Measurements from ENCODE around the gene RCBTB2.

Gene RCBTB2

GRCh38 chr13:48530833-48531232 lies 2.0 kb downstream of the RCBTB2 start:
- no peak for DNase-seq (ENCODE audit: low spot score)

DNA sequence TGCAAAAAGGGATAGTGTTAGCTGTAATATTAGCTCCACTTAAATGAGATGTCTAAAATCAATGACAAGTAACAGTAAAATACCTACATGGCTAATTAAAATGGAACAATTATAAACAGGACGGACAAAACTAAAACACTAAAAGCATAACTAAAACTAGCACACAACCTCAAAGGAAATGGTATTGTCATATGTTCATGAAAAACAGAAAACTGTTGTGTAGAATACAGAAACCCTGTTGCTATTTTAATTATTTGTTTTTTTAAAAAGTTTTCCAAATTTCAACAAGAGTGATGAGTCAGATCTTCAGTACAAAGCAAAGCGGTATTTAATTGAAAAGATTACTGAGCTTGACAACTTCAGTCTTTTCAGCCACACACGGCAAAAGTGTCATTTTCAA lies 4.2 kb downstream of the RCBTB2 start:
- no peak for DNase-seq (ENCODE audit: low spot score)

DNA sequence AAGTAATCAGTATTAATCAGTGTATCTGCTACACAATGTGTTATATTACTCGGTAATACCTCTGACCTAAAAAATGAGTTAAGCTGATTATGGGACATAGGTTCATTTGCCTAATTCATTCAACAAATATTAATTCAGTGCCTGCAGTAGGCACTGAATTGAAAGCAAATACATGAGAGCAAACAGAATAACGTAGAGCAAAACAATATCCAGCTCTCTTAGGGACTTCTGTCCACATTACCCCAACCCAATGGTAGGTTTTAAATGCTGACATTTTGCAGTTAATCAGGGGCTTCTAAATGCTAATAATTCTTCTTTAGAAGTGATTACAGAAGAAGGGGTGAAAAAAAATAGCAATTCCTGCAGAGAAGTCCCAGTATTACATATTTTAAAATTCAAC lies 4.9 kb downstream of the RCBTB2 start:
- DNase-seq (ENCODE audit: low spot score), result no peak

DNA sequence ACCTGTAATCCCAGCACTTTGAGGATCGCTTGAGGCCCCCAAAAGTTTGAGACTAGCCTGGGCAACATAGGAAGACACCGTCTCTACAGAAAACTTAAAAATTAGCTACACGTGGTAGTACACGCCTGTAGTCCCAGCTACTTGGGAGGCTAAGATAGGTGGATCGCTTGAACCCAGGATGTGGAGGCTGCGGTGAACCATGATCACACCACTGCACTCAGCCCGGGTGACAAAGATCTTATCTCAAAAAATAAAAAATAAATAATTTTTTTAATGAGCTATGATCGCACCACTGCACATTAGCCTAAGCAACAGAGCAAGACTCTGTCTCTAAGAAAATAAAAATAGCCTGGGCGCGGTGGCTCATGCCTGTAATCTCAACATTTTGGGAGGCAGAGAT lies 6.6 kb downstream of the RCBTB2 start:
- no peak for DNase-seq (ENCODE audit: low spot score)

DNA sequence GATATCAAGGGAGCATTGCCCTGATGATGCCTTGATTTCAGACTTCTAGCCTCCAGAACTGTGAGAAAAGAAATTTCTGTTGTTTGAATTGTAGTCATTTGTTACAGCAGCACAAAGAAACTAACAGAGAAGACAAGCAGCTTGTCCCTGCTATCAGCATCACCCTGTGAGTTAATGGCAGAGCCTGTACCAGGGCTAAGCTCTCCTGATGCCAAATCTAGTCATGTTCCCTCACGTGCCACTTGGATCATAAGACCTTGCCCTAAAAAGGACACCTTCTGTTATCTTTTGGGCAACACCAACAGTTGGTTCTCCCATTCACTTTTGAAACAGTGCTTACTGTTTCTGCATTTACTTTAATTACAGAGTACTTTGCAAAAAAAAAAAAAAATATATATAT lies 14.8 kb downstream of the RCBTB2 start:
- DNase-seq (ENCODE audit: low spot score), result no peak

DNA sequence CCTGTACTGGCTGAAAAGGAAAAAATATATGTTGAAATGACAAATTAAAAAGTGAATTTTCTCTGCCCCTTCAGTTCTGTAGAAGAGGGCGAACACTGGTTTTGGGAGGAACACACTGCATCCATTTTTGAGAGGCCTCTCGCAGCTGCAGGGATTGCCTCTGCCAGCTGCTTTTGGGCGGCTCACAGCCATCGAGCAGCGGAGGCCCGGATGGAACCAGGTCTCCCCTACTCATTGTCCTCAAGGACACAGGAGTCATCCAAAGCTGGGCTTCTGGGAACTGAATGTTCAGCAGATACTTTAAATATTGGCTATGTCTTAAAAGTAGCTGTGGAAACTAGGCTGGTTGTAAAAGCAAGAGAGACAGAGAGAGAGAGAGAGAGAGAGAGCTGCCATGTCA lies 17.1 kb downstream of the RCBTB2 start:
- DNase-seq (ENCODE audit: low spot score), result no peak

- no peak for DNase-seq (ENCODE audit: low spot score)
Measured at GRCh38 chr13:48514793-48515192, 18.1 kb downstream of the RCBTB2 start.

- no peak for DNase-seq (ENCODE audit: low spot score)
Measured at GRCh38 chr13:48511621-48512230, 21.2 kb downstream of the RCBTB2 start.

GRCh38 chr13:48510698-48511097 lies 22.2 kb downstream of the RCBTB2 start:
- no peak for DNase-seq (ENCODE audit: low spot score)

DNA sequence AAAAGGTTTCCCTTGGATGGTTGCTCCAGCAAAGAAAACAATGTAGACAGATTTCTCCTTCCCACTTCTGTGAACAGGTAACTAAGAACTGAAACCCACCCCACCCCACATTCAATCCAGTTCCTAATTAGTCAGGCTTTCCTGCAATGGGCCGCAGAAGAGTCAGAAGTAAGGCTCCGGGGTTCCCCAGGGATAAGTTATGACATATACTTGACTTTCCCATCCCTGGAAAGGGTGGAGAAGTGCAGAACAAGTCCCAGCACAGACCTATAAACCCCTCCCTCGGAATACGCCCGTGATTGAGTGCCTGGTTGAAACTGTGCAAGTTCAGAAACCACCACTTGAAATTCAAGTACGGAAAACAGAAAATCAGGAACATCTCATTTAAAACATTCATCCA lies 24.9 kb downstream of the RCBTB2 start:
- no peak for DNase-seq (ENCODE audit: low spot score)

DNA sequence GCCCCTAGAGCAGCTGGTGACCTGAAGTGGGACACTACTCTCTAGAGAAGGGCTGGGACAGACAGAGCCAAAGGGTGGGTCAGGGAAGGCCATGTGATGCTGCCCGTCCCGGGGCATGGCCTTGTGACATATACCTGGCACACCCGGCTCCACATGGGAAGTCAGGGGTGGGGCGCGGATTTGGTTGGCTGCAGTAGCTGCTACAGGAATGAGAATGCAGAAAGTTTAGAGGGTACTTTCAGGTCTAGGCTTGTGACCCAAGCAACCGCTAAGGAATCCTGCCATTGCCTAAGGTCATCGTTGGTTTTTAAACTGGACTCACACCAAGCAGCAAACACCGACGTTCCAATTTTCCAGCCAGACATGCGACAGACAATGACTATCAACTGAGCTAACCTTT lies 25.9 kb downstream of the RCBTB2 start:
- DNase-seq (ENCODE audit: low spot score), result no peak

GRCh38 chr13:48506092-48506701 lies 26.7 kb downstream of the RCBTB2 start:
- DNase-seq (ENCODE audit: low spot score), result no peak

- DNase-seq (ENCODE audit: low spot score), result no peak
Measured at GRCh38 chr13:48505597-48506091, 27.2 kb downstream of the RCBTB2 start.

- no peak for DNase-seq (ENCODE audit: low spot score)
Measured at GRCh38 chr13:48505012-48505411, 27.9 kb downstream of the RCBTB2 start.

GRCh38 chr13:48504606-48505005 lies 28.3 kb downstream of the RCBTB2 start:
- no peak for DNase-seq (ENCODE audit: low spot score)

GRCh38 chr13:48502601-48503319 lies 30.1 kb downstream of the RCBTB2 start:
- no peak for DNase-seq (ENCODE audit: low spot score)

GRCh38 chr13:48501705-48502104 lies 31.2 kb downstream of the RCBTB2 start:
- no peak for DNase-seq (ENCODE audit: low spot score)

DNA sequence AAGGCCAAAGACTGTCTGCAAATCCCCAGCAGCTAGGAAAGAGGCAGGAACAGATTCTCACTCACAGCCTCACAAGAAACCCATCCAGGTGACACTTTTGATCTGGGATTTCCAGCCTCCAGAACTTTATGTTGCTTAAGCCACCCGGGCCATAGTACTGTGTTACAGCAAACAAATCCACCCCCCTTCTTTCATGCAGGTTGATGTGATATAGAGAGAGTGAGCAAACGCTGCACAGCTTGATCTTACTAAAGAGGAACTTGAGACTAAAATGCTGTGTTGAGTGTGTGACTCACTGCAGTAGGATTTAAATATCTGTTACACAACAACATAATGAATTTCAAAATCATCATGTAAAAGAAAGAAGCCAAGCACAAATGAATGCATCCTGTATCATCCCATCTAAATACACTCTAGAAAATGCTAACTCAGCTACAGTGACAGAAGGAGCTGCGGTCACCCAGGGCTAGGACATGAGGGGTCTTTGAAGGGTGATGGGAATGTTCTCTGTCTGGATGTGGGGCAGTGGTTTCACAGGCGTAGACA lies 32.2 kb downstream of the RCBTB2 start:
- no peak for DNase-seq (ENCODE audit: low spot score)

- no peak for DNase-seq (ENCODE audit: low spot score)
Measured at GRCh38 chr13:48497669-48498068, 35.2 kb downstream of the RCBTB2 start.

DNA sequence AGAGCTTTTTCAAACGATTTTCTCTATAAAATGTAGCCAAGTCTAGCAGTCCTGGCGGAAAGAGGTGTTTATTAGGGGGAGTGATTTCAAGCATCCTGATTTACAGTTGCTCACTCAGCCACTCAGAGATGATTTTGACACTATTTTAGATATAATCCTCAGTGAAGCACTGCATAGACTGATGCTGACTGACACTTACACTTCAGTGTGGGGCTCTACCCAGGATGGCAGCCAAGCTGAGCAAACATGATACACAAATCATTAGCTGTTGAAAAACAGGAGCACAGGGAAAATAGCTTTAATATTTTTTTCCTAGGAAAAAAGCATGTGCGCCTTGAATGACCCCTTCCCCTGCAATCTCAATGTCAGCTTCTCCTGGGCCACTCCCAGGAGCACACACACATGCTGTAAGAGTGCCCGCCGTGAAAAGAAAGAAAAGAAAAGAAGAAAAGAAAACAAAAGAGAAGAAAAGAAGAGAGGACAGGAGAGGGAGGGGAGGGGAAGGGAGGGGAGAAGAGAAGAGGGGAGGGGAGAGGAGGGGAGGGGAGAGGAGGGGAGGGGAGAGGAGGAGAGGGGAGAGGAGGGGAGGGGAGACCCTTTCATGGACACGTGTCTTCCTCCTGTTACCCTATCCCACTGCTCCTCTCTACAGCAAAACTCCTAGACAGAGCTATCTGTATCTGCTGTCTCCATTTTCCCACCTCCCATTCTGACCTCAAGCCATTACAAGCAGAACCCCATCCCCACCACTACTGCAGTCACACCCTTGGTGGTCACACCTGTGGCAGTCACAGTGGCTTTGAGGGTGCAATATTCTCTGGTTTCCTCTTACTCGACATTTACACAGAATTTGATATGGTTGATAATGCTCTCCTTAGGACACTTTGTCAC lies 36.4 kb downstream of the RCBTB2 start:
- DNase-seq (ENCODE audit: low spot score), result no peak

GRCh38 chr13:48494874-48495273 lies 38.0 kb downstream of the RCBTB2 start:
- no peak for DNase-seq (ENCODE audit: low spot score)

GRCh38 chr13:48493851-48494250 lies 39.0 kb downstream of the RCBTB2 start:
- DNase-seq (ENCODE audit: low spot score), result no peak
